ENCODE results near the gene SKI.

- TF ChIP-seq POLR2A (IDR thresholded peaks at IDR 0.05) (no peak), CTCF (IDR thresholded peaks at IDR 0.05) (no peak), POLR2AphosphoS5 (IDR thresholded peaks at IDR 0.05) (no peak), EP300 (IDR thresholded peaks at IDR 0.05; ENCODE audit: low read depth) (no peak)
Measured at GRCh38 chr1:2182376-2182775, 45.7 kb upstream of the SKI start.

All from transverse colon (tissue), 4 donors.